SIG-M5 (cell line): ENCODE measurements around the gene GP1BA.

ENCODE experiments used
- DNase-seq: peaks from one replicate; lab custom pipeline; 2025; lab: John Stamatoyannopoulos, UW

The GP1BA gene

DNA sequence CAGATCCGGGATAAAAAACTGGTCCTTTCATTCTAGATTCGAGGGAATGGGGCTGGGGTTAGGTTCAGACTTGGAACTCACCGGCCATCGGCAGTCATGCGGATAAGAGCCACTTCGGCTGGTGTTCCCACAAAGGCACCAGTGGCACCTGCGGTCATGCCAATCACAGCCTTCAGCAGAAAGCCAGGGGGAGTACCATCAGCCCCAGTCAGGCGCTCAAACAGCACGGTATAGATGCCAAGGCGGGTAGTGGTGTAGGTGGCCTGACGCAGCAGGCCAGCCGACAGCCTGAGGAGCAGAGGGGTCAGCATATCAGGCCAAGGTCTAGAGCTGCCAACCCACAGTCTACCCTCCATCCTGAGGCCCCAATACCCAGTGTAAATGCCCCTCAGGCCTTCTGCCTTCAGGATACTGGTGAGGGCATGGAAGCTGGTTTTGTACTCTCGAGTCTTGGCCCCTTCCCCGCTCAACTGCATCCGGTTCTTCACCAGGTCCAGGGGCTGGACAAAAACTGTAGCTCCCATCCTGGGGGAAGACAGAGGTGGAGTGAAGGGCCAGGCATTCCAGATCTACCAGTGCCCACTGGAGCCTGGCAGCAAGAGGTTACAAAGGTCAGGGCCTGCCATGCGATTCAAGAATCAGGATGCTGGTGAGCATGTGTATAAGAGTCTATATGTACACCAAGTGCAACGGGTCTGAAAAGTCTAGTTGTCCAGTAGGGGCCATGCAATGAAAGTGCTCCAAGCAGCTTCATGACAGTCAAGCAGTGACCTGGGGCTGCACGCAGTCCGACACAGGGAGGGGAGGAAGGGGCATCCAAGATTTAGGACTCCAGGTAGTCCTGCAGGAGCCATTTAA is 6.8 kb downstream of the GP1BA start:
- DNase-seq = no peak

DNA sequence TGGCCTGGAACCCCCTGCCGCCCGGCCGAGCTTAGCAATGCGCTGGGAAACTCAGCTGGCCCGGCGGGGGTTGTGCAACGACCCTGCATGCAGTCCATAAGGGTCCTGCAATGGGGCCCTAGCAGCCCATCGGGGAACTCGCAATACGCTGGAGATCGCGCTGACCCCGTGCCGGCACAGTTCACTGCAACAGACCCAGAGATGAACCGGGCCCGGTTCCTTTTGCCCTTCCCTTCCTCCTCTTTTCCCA is 7.4 kb downstream of the GP1BA start:
- DNase-seq = no peak

DNA sequence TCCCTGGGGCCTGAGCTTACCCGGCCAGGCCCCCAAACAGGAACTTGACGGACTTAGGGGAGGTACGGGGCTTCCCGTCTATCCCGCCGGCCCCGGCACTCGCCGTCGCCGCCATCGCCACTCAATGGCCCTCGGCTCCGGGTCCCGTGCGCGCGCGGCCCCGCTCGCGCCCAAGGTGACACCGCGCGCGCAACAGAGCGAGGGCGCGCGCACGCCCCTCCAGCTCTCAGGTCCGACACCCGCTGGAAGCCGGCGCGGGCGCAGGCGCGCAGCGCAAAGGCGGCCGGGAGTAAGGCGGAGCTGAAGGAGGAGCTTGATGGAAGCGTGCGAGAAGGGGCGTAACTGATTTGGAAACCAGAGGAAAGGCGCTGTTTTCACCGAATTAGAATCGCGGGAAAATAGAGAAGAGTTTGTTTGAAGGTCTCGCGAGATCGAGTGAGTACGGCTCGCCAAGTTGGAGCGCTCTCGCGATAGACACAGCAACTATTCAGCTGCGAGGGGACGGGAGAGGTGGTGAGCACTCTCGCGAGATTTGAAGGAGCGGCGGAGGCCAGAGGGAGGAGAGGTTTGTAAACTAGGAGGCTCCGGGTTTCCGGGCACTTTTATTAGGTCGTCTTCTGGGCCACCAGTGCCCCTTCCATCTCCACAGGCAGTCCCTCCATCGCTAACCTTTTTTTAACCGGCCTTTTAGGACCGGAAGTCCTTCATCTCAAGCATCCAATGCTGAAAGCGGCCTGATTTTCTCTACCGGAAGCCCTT is 7.9 kb downstream of the GP1BA start, which contains the start of the genes RNF167 and SLC25A11:
TSS of gene RNF167 (plus strand) at position 473 of the 759 bp plus-strand sequence. CDS start 642 bp downstream, outside the sequence.
TSS of gene SLC25A11 (minus strand) at position 251 of the 759 bp plus-strand sequence. CDS start at position 115, 136 bp downstream.
- DNase-seq = peak; percentile 97

DNA sequence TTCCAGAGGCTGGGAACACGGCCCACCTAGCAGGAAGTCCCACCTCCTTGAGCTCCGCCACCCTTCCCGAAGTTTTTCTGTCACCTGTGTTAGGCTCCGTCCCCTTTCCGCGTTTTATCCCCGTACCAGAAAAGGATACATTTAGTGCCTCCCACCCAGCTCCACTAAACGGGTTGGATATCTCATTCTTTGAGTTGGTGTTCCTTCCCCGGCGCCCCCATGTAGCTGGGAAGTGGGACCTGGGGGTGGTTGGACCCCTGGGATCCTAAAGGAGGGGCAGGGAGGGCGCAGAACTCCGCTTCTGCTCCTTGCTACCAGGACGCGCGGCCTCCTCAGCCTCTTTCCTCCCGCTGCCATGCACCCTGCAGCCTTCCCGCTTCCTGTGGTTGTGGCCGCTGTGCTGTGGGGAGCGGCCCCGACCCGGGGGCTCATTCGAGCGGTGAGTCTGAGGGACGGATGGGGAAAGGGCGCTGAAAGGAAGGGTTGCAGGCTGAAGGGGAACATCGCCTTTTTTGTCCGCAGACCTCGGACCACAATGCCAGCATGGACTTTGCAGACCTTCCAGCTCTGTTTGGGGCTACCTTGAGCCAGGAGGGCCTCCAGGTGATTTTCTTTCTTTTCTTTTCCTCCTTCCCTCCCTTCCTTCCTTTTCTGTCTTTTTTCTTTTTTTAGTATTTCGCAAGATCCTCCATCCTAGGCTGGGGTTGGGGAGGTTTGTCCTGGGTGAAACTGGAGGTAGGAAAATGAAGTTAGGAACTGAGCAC is 8.7 kb downstream of the GP1BA start:
- DNase-seq = no peak

DNA sequence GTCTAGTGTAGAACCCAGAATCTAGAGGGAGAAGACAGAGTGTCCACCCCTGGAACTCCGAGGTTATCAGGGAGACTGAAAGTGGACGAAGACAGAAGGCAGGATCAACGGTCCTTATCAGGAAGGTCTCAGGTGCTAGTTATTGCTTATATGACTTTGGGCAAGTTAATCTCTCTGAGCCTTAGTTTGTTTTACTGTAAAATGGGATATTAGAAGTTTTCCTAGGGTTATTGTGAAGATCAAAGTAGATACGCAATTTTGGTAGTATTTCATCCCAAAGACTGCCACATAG is 9.2 kb downstream of the GP1BA start:
- no peak for DNase-seq

DNA sequence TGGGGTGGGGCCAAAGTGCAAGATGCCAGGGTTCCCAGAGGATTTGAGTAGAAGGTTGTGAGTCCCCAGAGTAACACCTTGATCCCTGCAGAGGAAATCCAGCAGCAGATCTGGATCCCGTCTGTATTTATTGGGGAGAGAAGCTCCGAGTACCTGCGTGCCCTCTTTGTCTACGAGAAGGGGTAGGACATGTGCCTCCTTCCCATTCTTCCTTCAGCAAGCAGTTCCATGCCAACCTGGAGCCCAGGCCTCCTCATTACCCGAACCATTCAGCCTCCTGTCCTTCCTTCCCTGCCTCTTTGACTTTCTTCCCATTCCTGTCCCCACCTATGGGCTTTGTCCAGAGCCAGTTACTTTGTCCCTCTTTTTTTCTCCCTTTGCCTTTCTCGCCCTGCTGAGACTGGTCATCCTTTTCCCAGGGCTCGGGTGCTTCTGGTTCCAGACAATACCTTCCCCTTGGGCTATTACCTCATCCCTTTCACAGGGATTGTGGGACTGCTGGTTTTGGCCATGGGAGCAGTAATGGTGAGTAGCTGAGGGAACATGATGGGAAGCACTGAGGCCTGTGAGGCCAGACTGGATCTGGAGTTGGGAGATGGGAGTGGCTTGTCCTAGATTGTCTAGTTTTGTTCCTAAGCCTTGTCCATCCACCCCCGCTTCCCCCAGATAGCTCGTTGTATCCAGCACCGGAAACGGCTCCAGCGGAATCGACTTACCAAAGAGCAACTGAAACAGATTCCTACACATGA is 10.9 kb downstream of the GP1BA start:
- no peak for DNase-seq

DNA sequence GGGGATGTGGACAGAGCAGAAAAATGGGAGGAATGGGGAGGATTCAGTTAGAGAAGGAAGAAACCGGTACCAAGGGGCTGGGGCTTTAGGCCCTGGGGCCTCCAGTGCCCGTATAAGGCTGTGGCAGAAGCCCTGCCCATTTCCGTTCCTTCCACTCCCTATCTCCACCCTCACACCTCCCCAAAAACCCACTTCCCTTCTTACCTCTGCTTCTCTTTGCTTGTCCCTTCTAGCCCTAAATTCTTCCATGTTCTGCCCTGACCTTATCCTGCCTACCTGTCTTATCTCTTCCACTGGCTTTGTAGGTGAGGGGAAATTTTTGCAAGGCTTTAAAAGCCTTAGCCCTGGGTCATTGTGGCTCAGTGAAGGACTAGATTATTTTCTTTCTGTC is 12.1 kb downstream of the GP1BA start:
- DNase-seq = no peak

DNA sequence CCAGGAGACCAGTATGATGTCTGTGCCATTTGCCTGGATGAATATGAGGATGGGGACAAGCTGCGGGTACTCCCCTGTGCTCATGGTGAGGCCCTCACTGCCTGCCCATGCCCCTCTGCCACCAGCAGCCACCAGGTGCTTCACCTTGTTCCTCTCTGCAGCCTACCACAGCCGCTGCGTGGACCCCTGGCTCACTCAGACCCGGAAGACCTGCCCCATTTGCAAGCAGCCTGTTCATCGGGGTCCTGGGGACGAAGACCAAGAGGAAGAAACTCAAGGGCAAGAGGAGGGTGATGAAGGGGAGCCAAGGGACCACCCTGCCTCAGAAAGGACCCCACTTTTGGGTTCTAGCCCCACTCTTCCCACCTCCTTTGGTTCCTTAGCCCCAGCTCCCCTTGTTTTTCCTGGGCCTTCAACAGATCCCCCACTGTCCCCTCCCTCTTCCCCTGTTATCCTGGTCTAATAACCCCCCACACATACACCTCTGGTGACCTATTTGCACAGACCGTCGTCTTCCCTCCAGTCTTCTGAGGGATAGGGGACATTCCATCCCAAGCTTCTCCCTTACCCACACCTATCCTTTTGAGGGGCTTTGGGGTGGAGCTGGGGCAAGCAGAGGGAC is 12.6 kb downstream of the GP1BA start:
- no peak for DNase-seq

DNA sequence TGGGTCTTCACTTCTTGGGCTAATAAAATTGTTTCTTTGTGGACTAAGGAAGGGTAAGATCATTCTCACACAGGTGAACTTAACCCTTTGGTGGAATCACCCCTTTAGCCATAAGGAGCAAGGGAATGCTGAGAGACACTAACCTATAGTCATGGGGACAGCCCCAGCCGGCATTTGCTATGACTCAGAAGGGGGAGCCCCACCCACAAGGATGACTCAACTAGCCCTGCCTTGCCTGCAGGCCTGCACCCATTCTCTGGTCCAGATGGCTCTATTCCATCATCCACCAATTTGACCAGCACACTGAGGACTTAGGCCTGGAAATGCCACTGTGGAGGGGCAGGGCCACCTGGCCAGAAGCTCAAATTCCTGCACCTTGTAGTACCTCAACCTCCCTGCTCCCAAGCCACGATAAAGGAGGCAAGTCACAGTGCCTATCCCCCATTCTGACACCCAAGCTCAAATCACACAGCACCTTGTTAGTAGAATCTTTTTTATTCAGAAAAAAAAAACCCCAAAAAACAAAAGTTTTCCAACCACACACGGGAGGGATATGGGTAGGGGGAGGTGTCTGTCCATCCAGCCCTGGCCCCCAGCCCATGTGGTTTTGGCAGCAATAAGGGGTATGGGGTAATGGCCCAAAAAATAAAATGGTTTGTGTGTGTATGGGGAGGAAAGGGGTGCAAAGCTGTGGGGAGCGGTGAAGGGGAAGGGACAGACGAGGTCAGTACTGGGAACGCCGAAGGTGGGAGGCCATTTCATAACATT is 13.3 kb downstream of the GP1BA start:
- DNase-seq = no peak

DNA sequence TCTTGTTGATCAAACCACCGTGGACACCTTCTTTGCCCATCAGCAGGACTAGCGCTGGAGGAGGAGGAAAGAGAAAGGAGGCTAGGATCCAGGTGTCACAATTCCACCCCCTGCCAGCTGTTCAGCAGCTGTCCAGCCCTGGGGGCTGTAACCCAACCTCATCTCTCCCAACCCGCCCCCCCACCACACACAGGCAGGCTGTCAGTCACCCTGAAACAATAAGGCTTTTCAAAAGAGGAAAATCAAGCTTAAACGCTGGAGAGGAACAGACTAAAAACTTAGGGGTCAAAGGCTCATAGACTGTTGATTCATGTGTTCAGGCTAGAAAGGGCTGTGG is 13.8 kb downstream of the GP1BA start:
- no peak for DNase-seq

DNA sequence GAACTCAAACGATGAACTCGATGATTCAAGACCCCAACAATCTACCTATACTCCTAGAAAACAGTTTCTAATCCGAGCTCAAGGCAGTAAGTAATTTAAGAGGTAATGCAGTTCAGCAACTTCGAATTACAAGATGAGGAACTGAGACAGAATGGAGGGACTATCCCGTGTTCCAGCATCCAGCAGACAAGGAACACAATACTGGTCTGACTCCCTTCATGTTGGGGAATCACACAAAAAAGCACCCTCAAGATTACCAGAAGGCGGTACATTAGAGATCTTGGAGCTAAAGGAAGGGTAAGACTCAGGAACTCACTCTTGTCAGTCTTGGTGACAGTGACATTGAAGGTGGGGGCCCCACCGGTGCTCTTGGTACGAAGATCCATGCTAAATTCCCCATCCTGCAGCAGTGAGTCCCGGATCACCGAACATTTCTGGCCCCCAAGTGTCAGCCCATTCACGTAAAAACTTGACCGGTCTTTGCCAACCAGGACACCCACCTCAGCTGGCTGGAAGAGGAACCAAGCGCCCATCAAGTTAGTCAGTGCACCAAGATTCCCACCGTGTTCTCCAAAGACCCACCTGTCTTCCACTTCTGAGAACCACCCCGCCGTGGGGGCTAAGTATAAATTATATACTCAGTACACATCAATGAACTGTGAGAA is 14.4 kb downstream of the GP1BA start:
- DNase-seq = no peak

DNA sequence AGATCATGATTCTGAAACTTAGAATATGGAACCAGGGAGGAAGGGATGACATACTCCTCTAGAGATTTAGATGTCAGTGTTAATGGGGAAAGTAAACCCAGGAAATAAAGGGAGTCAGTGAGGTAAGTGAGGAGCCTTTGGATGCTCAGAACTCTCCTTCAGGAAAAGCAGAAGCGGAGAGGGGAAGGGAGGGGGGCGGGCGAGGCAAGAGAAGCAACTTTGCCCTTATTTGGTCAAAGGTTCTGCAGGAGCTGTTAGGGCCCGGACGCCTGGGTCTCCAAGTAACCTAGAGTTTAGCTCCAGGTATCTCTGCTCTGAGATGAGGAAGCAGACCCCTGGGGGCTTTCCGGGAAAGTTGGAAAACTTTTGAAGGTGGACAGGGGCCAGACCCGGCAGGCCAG is 14.9 kb downstream of the GP1BA start:
- no peak for DNase-seq

DNA sequence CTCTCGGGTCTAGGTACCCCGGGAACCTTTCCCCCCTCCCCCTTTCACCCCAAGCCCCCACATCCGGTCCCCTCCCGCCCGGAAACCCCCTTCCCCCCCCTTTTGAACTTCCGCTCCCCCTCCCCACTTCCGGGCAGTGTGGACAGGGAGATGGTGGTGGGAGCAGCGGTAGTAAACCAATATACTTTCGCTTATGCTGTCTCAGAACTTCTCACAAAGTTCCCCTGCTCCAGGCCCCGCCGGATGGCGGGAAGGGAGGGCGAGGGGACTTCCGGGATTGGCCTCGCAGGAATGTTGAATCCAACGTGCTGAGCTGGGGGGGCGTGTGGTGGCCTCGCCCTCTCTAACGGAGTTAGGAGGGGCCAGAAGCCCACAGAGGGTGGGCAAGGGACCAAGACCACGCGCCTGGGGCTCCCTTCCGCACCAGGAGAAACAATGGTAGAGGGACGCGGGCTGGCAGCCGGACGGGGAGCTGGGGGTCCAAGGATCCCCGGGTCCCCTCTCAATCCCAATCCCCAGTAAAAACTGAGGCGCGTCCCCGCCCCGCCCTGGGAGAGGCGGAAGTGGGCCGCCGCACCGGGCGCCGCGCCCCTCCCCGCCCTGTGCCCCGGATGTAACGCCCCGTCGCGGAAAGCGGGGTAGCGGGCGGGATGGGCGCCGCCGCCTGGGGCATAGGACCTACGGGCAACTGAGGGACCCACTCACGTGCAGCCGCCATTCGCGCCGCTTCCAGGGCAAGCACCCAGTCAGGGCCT is 15.5 kb downstream of the GP1BA start:
- no peak for DNase-seq

DNA sequence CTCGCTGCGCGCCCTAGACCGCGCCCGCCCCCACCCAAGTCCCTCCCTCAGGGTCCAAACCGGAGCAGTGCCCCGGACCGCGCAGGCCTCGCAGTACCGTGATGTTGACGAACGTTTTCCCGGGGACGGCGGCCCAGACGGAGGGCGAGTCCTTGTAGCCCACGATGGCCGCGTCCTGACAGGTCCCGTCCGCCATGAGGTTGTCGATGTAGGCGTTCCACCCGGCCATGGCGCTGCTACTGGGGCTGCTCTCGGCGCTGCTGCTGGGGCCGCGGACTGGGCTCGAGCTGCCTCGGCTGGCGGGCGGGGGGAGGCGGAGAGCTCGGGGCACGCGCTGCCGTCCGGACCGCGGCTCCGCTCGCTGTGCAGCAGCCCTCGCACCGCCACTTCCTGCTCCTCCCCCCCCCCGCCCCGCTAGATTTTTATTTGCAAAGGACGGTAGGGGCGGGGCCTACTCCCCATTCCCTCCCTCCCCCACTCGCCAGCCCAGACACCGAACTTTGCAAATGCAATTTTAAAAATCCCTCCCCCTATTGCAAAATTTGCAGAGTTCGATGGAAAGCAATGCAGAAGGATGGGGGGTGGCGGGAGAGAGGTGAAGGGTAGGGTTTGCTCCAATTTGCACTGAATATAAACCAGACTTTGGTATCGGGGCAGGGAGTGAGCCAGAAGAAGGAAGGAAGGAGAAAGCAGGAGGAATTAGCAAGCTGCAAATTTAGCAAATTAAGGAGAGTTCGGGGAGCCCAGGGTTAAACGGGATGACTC is 16.3 kb downstream of the GP1BA start, which contains the start of gene PFN1:
TSS of gene PFN1 (minus strand) at position 365 of the 765 bp plus-strand sequence. CDS start at position 229, 136 bp downstream.
- DNase-seq = peak; percentile 70

DNA sequence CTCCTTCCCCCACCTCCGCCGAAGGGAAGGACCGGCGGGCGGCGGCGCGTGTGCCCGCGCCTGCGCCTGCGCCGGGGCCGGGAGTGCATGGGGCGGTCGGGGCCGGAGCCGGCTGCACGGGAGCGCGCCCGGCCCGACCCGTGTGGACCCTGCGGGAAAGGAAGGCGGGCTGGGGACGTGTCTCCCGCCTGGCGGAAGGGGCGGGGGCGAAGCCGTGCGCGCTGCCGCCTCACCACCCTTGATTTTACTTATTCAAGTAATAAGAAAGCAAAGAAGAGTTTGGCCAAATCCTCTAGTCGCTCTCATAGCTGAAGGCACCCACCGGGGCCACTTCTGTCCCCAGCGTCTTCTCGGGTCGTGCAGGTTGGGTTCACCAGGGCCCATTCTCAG is 16.8 kb downstream of the GP1BA start:
- DNase-seq = no peak

DNA sequence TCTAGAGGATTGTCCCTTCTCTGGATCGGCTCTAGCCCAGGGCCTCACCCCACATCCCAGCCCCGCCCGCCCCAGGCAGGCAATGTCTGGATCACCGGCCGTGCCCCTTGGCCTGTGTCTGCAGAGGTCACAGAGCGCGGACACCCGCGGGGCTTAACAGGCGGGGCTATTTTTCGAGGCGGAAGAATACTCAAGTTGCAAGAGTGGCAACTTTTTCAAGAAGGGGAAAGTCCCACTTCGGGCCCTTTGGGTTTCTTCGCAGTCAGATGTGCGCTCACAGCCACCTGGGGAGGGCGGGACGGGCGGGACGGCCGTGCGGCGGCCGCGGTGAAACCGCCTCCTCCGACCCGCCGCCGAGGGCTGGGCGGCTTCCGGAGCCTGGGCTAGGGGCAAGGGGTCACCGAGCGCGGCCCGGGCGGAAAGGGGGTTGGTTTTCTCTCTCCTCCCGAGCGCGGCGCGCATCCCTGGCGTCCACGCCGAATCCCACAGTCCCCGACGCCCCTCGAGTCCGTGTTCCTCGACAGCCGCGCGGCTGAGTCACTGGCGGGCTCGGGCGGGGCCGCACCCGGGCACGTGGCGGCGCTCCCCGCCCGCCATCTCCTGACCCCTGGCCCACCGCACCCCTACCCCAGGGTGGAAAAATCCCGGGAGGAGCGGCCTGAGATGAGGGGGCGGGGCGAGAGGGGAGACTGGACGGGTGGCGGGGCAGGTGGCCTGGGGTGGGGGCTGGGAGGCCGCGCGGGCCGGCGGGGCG is 17.4 kb downstream of the GP1BA start:
- no peak for DNase-seq

DNA sequence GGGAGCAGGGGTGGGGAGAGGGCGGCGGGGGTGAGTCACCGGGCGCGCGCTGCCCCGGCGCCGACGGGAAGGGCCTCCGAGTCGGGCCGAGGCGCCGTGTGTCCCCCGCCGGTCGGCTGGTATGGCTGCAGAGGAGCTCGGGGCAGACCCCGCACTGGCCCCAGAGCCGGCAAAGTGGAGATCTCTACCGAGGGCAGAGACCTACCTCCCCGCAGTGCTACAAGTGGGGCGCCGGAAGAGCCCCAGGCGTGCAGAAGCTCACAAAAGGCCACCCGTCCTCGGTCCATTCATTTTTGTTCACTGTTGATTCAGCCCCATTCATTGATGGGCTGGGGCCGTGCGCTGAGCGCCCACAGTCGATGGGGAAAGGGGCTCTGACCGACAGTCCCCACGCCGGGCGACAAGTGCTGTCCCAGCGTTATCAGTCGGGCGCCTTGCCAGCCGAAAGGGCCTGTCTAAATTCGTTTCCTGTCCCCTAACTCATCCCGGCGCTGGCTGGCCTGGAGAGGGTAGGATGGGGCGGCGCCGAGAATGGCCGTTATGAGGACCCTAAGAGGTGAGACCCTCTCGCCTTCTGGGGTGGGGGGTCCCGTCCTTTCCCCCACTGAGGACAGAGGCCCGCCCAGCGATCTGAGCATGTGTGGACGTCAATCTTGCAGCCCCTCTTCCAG is 18.1 kb downstream of the GP1BA start:
- no peak for DNase-seq
